HG03175 (cell line): ENCODE results near the gene NINJ2.
"Not testable (repeated sequence)": the region's sequence is repeated elsewhere in the genome, so short reads cannot be mapped to it uniquely, and the experiment has no call there.

Source experiments
- ATAC-seq: cut with Tn5 transposase; IDR thresholded peaks from one replicate; pipeline ENCODE4 v1.9.1; 2021; ENCODE audit warnings: mild to moderate bottlenecking, moderate library complexity; ENCODE audit not compliant: unreplicated experiment

The NINJ2 gene, protein sequence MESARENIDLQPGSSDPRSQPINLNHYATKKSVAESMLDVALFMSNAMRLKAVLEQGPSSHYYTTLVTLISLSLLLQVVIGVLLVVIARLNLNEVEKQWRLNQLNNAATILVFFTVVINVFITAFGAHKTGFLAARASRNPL

DNA sequence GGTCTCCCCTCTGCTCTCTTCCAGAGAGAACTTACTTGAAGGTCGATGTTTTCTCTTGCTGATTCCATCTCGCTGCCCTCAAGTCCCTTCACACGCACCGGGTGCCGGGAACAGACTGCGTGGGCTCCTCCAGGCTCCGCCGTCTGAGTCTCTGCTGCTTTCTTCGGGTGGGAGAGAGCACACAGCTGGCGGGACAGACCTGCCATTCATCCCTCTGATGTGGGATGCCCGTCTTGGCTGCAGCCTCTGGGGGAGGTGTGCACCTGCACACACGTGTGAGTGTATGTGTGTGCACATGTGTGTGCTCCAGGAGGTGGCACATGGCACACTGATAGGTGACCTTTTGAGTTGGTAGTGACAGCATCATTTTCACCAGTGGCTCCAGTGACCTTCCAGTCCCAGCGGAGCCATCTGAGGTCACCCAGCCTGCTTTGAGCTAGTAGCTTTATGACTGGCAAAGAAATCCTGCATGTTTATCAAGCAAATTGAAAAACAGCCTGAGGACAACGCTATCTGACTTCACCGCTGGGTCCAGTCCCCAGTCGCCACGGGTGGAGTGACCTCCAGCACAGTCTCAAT is at the start of gene NINJ2:
Gene NINJ2, minus strand, starts transcription at position 153 of the 579 bp plus-strand sequence. Its CDS starts 85 bp downstream, at position 68.
- no peak for ATAC-seq

DNA sequence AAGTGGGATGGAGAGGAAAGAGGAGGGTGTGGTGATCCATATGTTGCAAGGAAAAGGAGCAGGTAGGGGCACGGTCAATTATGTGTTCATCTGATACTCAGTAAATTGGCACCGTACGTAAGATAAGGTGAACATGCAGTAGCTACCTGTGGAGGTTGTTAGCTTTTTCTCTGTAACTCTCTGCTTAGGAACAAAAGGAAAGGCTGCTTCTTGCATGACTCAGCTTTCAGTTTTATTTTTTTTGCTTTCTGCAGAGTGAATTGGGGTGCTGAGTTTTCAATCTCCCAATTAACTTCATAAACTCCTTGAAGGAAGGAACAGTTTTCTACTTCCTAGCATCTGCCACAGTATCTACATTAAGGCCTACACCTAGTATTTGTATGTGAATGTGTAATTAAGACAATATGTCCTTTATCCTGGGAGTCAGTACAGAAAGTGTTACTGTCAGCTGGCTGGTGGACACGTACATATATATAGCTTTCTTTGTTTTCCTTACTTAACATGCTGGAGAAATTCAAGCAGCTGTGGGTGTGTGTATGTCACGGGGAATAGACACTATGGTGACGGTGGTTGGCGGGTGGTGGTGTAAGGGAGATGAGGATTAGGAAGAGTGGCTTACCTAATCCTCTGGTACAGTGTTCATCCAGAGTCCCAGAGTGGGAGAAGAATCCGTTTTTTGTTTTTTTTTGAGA is 49.1 kb upstream of the NINJ2 start:
- no peak for ATAC-seq

DNA sequence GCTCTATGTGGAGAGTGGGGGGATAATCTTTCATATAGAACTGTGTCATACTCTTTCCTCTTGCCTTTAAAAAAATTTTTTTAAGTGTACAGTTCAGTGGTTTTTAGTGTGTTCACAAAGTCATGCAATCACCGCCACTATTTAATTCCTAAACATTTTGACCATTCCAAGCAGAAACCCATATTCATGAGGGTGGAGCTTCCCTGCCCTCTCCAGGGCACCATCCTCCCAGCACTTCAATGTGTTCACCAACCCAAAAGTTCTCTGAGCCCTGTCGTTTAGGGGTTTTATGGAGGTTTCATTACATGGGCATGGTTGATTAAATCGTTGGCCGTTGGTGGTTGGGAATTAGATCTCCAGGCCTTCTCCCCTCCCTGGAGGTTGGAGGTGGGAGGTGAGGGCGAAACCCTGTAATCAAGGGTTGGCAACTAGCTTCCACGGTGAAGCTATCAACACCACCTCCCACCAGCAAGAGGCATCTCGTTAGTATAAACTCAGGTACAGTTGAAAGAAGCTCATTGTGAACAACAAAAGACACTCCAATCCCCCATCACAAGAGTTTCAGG is 46.3 kb upstream of the NINJ2 start:
- ATAC-seq, result no peak

DNA sequence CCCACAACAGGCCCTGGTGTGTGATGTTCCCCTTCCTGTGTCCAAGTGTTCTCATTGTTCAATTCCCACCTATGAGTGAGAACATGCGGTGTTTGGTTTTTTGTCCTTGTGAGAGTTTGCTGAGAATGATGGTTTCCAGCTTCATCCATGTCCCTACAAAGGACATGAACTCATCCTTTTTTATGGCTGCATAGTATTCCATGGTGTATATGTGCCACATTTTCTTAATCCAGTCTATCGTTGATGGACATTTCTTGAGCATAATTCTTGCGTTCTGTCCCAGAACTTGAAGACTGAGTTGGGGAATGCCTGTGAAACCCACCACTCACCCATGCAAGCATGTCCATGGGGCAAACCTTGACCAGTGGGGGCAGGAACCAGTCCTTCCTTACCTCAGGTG is 44.8 kb upstream of the NINJ2 start:
- ATAC-seq, result not testable (repeated sequence)

DNA sequence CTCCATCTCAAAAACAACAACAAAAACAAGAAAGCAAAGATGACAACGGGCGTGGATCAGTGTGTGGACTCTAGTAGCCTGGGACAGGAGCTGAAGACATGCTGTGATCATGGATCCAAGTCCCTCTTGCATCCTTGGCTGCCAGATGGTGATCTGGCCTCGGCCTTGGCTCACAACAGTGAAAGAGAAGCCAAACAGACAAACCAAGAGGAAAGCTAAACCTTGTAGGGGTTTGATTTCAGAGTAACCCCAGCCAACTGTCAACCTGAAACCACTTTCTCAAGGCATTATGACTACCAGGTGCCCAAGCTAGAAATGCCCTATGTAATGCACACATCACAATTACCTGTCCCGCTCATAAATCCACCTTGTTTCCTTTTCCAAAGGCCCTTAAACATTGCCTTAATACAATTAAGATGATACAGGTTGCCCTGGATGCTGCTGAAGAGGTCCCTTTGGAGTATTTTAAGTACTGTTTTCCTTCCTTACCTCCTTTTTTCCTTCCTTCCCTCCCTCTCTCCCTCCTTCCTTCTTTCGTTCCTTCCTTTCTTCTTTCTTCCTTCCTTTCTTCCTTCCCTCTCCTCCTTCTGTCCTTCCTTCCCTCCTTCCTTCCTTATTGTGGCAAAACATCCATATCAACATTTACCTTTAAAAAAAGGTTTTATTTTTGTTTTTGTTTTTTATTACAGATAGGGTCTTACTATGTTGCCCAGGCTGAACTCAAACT is 41.4 kb upstream of the NINJ2 start:
- no peak for ATAC-seq

DNA sequence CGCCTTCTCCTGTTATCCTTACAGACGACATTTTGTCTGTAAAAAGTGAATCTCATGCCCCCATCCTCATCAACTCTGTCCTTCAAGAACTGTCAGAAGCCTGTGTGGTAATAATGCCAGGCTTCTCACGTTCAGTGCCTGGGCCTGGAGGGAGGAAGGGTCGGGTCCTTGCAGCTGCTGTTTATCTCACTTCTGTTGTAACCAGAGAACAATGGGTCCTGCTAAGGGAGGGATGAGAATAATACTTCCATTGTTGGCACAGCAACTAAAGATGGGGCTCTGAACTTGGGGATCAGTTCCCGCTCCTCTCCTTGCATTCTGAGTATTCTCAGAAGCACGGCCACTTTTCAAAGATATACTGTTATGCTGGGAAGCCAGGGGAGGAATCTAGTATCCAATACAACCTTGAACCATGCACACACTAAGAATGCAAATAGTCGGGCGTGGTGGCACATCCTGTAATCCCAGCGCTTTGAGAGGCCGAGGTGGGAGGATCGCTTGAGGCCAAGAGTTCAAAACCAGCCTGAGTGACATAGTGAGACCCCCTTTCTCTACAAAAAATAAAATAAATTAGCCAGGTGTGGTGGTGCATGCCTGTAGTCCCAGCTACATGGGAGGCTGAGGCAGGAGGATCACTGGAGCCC is 38.8 kb upstream of the NINJ2 start:
- no peak for ATAC-seq

DNA sequence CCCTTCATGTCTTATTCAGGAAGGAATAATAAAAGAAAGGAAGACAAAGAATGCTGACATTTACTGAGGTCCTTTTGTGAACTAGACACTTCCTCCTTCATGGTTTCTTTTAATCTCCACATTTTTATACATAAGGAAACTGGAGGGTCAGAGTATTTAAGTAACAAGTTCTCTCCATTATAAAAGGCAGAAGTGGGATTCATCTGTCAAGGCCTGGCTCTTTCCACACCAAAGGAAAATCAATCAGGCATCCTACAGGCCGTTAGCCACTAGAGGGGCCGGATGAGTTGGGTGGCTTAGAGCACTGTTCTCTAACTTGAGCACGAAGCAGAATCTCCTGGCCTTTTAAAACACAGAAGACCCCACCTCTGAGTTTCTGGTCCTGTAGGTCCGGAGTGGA is 36.8 kb upstream of the NINJ2 start:
- no peak for ATAC-seq

DNA sequence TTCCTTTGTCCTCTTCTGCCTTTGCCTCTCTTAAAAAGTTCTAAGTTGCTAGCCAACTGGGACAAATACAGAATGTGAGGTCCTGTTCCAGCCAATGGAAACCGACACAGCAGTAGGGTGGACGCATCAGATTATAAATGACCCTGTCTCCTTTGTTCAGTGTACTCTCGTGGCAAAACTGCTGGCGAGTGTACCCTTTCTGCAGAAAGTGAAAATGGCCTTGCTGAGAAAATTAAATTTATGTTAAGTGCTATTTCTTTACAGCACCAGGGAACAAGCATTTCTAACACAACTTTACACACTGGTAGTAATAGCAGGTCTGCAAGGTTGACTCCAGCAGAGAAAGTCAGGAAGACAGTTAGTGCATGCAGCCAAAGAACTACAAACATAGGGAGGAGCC is 35.0 kb upstream of the NINJ2 start:
- not testable (repeated sequence) for ATAC-seq

DNA sequence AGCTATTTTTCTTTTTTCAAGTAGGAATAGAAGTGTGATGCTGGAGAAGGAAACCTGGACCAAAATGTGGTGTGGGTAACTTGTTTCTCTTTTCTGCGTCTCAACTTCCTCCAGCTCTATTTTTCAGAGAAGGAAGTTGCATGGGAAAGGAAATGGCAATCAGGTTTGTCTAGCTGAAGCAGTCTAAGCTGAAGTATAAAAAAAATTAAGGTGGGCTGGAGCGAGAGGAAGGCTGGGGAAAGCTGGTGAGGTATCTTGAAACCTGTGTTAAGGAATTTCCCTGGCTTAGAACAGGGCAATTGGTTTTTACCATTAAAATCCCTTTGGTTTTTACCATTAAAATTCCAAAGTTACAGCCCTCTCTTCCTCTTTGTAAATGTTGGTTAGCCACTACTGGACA is 34.2 kb upstream of the NINJ2 start:
- ATAC-seq, result no peak

DNA sequence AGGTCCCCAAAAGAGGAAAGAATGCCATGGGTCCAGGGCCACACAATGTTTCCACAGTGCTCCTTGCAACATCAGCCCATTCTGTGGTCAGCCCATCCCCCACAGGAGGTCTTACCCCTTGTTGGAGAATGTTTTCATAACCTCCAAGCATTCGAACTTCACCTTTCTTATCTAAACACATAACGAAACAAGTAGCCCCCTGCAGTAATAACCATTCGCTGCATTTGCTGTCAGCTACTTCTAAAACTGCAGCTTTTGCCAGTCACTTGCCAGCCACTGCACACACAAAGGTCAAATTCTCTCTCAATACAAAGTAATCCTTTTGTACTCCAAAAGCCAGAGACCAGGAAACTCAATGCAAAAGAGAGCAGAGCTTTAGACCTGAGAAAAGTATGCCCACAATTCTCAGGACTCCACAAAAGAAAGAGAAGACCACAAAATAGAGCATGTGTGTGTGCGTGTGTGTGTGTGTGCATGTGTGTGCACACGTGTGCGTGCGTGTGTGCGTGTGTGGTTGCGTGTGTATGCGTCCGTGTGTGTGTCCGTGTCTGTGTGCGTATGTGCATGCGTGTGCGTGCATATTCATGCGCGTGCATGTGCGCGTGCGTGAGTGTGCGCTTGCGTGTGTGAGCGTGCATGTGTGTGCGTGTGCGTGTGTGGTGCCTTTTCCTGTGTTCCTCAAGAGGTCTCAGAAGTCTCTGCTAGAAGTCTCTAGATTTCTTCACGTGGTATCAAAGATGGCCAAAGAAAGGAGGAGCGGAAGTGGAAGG is 31.7 kb upstream of the NINJ2 start:
- ATAC-seq, result no peak

DNA sequence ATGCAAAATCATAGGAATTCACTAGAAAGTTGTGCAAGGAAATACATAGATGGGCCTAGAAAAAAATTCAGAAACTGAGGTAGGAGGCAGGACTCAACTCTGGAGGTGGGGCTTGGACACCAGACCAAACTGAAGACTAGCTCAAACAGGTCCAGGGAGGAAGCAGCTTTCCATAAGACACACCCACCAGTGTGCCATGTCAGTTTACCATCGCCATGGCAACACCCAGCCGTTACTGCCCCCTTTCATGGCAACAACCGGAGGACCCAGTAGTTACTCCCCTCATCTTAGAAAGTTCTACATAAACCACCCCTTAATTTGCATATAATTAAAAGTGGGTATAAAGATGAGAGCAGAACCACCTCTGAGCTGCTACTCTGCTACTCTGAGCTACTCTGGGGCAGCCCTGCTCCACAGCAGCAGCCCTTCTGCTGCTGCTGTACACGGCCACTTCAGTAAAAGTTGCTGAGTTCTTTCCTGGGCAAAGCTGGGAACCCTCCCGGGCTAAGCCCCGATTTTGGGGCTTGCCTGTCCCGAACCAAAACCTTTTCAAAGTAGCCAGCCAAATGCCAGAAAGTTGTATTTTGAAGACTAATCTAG is 30.8 kb upstream of the NINJ2 start:
- no peak for ATAC-seq

DNA sequence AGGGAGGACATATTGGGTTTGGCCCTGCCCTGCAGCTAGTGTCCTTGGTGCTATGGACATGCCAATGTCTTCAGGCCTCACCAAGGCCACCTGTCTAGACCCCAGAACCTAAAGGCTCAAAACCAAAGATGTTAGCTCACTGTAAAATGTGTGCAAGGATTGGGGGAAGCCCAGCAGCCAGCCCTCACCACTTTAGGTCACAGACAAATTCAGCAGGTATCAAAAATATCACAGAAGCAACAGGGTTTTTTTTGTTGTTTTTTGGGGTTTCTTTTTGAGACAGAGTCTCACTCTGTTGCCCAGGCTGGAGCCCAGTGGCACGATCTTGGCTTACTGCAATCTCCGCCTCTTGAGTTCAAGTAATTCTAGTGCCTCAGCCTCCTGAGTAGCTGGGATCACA is 29.0 kb upstream of the NINJ2 start:
- no peak for ATAC-seq

DNA sequence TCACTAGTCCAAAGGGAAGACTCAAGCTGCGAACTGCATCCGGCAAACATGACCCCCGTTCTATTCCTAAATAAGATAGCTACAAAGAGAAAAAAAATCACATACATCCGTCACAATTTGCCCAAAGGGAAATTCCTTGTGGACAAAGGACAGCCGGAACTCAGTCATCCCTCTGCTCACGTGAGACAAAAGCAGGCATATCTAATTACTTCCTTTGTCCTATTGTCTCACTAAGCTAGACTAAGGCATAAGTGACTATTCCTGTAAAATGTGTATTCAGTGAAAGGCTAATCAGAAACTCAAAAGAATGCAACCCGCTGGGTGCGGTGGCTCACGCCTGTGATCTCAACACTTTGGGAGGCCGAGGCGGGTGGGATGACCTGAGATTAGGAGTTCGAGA is 27.2 kb upstream of the NINJ2 start:
- no peak for ATAC-seq

DNA sequence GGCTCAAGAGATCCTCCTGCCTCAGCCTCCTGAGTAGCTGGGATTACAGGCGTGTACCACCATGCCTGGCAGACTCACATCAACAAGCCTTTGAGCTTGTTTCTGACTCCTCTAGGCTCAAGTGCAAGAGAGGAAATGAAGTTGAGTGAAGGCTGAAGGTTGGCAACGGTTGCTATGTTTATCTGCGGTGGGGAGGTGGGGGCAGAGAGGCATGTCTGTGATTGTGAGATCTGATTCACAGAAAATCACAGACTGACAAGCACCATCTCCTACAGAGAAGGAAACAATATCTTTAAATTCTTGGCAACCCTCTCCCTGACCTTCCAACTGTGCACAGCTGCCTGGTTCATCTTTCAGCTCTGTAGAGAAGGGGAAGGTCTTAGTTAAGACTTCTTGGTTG is 22.1 kb upstream of the NINJ2 start:
- ATAC-seq, result peak; percentile 86

DNA sequence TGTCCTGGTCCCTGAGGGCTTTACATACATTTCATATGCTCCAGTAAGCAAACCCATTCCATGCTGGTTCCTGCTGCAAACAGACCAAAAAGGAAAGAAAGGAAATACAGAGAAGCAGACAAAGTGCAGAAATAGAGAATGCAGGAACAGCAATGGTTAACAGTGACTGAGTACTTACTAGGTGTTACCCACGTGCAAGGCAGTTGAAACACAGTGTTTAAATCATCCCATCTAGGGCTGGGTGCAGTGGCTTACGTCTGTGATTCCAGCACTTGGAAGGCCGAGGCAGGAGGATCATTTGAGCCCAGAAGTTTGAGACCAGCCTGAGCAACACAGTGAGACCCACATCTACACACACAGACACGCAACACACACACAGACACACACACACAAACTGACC is 21.2 kb upstream of the NINJ2 start:
- ATAC-seq, result no peak

DNA sequence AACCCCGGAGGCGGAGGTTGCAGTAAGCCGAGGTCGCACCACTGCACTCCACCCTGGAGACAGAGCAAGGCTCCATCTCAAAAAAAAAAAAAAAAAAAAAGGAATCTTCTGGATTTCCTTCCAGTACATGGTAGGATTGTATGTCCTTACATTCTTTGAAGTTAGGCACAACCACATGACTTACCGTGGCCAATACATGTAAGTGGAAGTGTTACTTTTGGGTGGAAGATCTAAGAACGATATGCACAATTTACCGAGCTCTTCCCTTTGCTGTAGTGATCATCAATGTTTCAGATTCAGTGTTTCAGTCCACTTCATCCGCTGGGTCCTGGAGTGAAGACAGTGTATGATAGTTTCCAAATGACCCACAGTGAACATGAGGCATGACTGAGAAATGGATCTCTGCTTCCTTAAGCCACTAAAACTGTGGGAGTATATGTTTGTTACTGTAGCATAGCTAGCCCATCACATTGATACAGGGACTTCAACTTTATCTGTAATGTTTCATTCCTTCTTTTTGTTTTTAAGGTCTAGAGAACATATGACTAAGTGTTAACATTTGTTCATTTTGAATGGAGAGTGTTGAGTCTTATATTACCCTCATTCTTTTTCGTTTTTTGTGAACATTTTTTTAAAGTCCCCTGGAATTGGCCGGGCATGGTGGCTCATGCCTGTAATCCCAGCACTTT is 18.5 kb upstream of the NINJ2 start:
- no peak for ATAC-seq

DNA sequence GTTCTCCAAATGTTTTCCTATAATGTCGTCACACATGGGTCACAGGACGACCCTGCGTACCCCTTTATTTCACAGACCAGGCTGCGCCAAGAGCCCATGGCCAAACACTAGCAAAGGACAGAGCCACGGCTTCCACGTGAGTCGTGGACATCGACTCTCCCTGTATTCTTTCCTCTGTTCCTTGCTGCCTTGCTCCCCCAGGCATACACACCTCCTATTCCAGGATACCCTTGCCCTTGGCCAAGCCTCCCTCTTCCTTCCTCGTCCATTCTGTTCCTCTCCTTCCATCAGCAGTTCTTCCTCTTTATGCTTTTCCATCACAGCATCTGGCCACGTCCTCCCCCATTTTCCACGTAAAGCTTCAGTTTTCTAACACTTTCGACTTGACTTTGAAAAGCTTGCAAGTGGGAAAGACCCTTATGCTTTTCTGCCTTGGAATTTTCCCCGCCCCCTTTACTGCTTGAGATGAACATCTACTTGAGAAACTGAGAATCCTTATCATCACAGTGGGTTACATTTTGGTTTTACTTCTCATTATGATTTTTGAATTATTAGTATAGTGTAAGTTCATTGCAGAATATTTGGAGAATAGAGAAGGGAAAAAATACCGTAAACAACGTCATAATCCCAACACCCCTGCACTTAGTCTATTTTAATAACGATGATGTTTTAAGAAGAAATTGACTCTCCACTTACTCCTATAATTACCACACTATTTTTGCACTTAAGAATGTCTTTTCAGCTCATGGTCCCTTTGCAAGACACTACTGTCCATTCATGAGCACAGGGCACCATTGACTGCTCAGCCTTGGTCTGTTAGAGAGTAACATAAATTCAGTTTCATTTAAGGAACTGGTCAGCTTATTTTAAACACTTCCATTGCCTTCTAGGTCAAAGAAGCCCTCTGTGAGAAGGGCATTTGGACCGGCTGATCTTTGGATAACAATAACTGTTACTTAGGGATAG is 15.8 kb upstream of the NINJ2 start:
- ATAC-seq, result no peak

DNA sequence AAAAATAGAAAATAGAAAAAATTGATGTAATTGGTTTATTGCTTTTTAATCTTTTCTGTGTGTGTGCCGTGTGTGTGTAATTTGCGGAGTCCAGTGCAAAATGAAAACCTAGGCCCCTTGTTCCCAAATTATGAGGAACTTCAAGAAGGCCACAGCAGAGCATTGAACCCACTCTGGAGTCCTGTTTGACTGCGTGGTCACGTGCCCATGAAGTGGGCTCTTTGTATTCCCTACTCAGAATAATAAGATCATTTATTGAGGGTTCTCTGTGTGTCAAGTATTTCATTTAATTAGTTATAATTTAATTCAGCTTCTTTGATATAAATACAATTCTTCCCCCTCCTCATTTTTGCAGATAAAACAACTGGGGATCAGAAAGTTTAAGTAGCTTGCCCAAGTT is 12.3 kb upstream of the NINJ2 start:
- no peak for ATAC-seq
